T-helper 1 cell treated with Interleukin-12 subunit alpha and Interleukin-12 subunit beta and Interleukin-4 antibody, amounts not matched to agents 30 μg/mL and 1 μg/mL, for 36 hours (primary cell): ENCODE measurements around the gene KCNJ11.

Source experiments
- H3K27ac Mint-ChIP-seq: one replicate; pipeline ENCODE4 v1.8.0; 2021; ENCODE audit warnings: mild to moderate bottlenecking, mixed read lengths
- H3K27me3 Mint-ChIP-seq: one replicate; pipeline ENCODE4 v1.8.0; 2021; ENCODE audit warnings: low read depth, mixed read lengths
- H3K36me3 Mint-ChIP-seq: one replicate; pipeline ENCODE4 v1.8.0; 2021; ENCODE audit warnings: low read depth, mixed read lengths
- H3K4me1 Mint-ChIP-seq: one replicate; pipeline ENCODE4 v1.8.0; 2021; ENCODE audit warnings: low read depth, mixed read lengths
- H3K4me3 Mint-ChIP-seq: one replicate; pipeline ENCODE4 v1.8.0; 2021; ENCODE audit warnings: mild to moderate bottlenecking, moderate library complexity, mixed read lengths
- H3K9me3 Mint-ChIP-seq: one replicate; pipeline ENCODE4 v1.8.0; 2021; ENCODE audit warnings: mixed read lengths

The KCNJ11 gene

GRCh38 chr11:17371614-17372013 lies 16.8 kb downstream of the KCNJ11 start:
- Mint-ChIP-seq H3K4me3 (no peak overlapping the region), H3K9me3 (peaks cover 42% of the 10 kb centered on the region), H3K36me3 (peaks cover 20% of the 10 kb centered on the region), H3K27me3 (no peaks in the 10 kb centered on the region), H3K27ac (no peak overlapping the region), H3K4me1 (peaks cover 9% of the 10 kb centered on the region)

DNA sequence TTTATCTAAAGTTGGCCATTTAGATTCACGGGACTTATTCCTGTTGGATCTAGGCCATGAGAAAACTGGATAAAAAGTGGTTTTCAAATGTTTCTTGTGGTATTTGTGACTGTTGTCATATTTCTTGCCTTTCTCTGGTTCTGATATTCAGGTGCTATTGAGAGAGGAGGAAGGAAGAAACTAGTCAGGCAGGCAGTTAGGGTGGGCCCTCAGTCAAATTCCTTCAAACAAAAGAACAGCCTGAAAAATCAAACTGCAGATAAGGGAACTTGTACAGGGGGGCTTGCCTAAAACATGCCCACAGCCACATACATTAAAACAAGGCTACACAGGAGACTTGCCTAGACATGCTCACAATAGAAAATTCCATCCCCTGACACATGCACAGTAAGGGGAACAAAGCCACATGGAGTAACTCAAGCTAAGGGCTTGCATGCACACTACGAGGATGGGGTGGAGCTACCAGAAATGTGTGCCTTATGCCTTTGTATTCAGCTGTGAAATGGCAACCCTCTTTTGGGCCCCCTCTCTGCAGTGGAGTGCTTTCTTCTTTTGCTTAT lies 18.7 kb downstream of the KCNJ11 start:
- no peak overlapping the region for H3K27ac Mint-ChIP-seq
- H3K9me3 Mint-ChIP-seq: peaks cover 42% of the 10 kb centered on the region
- peaks cover 9% of the 10 kb centered on the region for H3K4me1 Mint-ChIP-seq
- H3K36me3 Mint-ChIP-seq: peaks cover 20% of the 10 kb centered on the region
- no peak overlapping the region for H3K4me3 Mint-ChIP-seq
- H3K27me3 Mint-ChIP-seq: no peaks in the 10 kb centered on the region

GRCh38 chr11:17369094-17369493 lies 19.4 kb downstream of the KCNJ11 start:
- Mint-ChIP-seq H3K4me3 (no peak overlapping the region), H3K36me3 (peaks cover 20% of the 10 kb centered on the region), H3K4me1 (peaks cover 9% of the 10 kb centered on the region), H3K9me3 (peaks cover 42% of the 10 kb centered on the region), H3K27ac (no peak overlapping the region), H3K27me3 (no peaks in the 10 kb centered on the region)

DNA sequence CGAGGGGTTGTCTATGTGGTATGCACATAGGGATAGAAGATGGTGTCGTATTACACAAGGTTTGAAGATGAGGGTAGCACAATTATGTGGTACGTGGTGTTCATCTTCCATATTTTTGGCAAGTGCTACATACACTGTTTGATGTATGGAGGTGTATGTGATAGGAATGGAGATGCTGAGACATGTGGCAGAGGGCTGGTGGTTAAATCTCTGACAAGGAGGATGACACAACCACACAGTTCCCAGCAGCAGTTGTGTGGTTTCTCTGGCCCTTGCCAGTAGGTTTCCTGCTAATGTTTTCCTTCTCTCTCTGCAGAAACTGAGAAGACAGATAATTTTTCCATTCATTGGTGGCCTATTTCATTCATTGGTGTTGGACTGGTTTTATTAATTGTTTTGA lies 19.9 kb downstream of the KCNJ11 start:
- no peak overlapping the region for H3K4me3 Mint-ChIP-seq
- H3K27ac Mint-ChIP-seq: no peak overlapping the region
- peaks cover 42% of the 10 kb centered on the region for H3K9me3 Mint-ChIP-seq
- H3K4me1 Mint-ChIP-seq: peaks cover 9% of the 10 kb centered on the region
- peaks cover 22% of the 10 kb centered on the region for H3K36me3 Mint-ChIP-seq
- H3K27me3 Mint-ChIP-seq: no peaks in the 10 kb centered on the region

DNA sequence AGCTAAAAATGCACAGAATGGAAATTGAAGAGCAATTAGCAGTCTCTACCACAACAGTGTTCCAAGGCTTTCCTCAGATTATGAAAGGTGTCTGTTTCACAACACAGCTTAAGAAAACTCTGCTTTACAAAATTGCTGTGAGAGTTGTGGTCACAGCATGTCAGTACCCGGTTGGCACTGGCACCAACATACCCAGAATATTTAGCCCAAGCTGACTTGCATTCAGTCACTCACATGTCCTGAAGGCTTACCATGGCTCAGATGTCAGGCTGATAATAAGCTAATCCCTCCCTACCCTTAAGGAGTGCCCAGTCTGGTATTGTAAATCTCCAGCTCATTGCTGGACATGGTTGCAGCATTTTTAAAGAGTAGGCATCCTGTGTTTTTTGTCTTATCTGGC lies 22.0 kb downstream of the KCNJ11 start:
- Mint-ChIP-seq H3K36me3 (peaks cover 13% of the 10 kb centered on the region), H3K4me3 (no peak overlapping the region), H3K4me1 (peaks cover 9% of the 10 kb centered on the region), H3K9me3 (peaks cover 26% of the 10 kb centered on the region), H3K27ac (no peak overlapping the region), H3K27me3 (no peaks in the 10 kb centered on the region)

- H3K36me3 Mint-ChIP-seq: peaks cover 4% of the 10 kb centered on the region
- H3K4me3 Mint-ChIP-seq: peak overlapping the region; percentile 86
- H3K9me3 Mint-ChIP-seq: no peaks in the 10 kb centered on the region
- H3K4me1 Mint-ChIP-seq: peaks cover 28% of the 10 kb centered on the region
- no peak overlapping the region for H3K27ac Mint-ChIP-seq
- H3K27me3 Mint-ChIP-seq: peaks cover 47% of the 10 kb centered on the region
These were observed 33.9 kb downstream of the KCNJ11 start for GRCh38 chr11:17354601-17354991.

DNA sequence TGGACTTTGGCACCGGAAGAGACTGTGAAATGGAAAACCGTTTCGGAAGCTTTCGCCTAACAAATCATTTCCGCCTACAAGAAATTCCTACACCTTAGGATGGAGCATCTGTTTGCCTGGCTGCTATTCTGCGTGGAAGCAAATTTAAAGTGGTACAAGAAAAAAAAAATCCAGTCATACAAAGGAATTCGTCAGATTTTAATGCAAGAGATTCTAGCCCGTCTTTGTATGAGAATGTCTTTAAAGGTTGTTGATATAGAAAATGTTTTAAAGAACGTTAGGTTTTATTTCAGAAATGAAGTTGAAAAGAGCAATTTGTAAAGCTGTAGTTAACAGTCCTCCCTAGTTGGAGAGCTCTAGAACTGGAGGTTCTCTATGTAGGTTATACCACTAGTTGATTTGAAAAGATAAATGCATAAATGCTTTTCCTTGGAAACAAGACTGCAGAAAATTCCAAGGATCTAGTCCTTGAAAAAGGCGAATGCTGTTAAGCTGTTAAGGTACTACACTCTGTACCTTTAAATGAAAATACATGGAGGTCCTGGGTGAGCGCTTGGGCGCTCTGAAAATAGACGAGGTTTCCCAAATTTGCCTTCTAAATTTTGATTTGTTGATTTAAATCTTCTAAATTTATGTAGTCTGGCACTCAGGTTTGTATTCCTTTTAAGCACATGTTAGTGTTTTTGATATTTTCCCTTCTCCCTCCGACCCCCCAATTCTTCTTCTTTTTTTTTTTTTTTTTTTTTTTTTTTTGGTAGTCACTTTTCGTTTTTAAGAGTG lies 34.4 kb downstream of the KCNJ11 start:
- Mint-ChIP-seq H3K27ac (peak overlapping the region; percentile 55), H3K4me1 (peaks cover 28% of the 10 kb centered on the region), H3K9me3 (no peaks in the 10 kb centered on the region), H3K4me3 (peak overlapping the region; percentile 86), H3K27me3 (peaks cover 47% of the 10 kb centered on the region), H3K36me3 (peaks cover 8% of the 10 kb centered on the region)

- no peaks in the 10 kb centered on the region for H3K9me3 Mint-ChIP-seq
- H3K36me3 Mint-ChIP-seq: peaks cover 8% of the 10 kb centered on the region
- peak overlapping the region; percentile 86 for H3K4me3 Mint-ChIP-seq
- peaks cover 28% of the 10 kb centered on the region for H3K4me1 Mint-ChIP-seq
- peaks cover 47% of the 10 kb centered on the region for H3K27me3 Mint-ChIP-seq
- H3K27ac Mint-ChIP-seq: peak overlapping the region; percentile 51
These were observed 35.3 kb downstream of the KCNJ11 start for GRCh38 chr11:17352950-17353820.

GRCh38 chr11:17351510-17352176 lies 36.8 kb downstream of the KCNJ11 start, which contains the start of gene NCR3LG1:
Gene NCR3LG1, plus strand, starts transcription at chr11:17351800. Its CDS starts 170 bp downstream, at chr11:17351970.
- Mint-ChIP-seq H3K27ac (peak within 1 kb of the TSS; percentile 51), H3K4me3 (peak within 1 kb of the TSS; percentile 86), H3K27me3 (peaks cover 47% of the 10 kb centered on the region), H3K36me3 (peaks cover 8% of the 10 kb centered on the region), H3K9me3 (no peaks in the 10 kb centered on the region), H3K4me1 (peaks cover 28% of the 10 kb centered on the region)

- Mint-ChIP-seq H3K27ac (no peak overlapping the region), H3K36me3 (peaks cover 8% of the 10 kb centered on the region), H3K27me3 (peaks cover 47% of the 10 kb centered on the region), H3K9me3 (no peaks in the 10 kb centered on the region), H3K4me3 (peak overlapping the region; percentile 69), H3K4me1 (peaks cover 28% of the 10 kb centered on the region)
These were observed 37.3 kb downstream of the KCNJ11 start for GRCh38 chr11:17351172-17351509.

DNA sequence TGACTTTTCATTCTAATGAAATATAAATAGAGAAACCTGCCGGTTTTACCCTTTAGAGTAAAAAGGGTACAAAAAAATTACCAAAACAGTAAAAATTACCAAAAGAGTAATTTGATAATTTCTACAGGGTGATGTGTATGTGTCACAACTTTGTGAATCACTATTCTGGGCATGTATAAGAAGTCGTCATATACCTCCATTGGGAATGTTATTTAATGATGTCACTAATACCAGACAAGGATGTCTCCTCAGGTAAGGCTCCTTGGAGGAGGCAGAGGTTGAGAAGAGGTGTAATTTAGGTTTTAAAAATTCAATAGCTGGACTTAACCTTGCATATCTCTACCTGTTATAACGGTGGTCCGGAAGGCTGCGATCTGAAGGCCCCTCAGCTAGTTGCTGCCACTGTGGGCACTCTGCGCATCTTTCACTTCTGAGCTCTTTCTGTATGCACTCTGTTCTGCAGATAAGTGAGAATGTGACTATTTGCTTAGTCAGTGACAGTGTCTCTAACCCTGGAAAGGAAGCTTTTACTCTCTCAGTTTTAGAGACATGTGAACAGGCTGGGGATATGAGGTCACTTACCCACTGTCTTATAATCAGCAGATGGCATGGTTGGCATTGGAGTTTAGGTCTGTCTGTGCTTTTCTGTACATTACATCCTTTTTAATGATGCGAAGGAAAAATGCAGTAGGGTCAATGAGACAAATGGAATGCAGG lies 37.8 kb downstream of the KCNJ11 start:
- Mint-ChIP-seq H3K27ac (no peak overlapping the region), H3K9me3 (no peaks in the 10 kb centered on the region), H3K27me3 (peaks cover 47% of the 10 kb centered on the region), H3K4me3 (peak overlapping the region; percentile 61), H3K4me1 (peaks cover 28% of the 10 kb centered on the region), H3K36me3 (peaks cover 8% of the 10 kb centered on the region)

DNA sequence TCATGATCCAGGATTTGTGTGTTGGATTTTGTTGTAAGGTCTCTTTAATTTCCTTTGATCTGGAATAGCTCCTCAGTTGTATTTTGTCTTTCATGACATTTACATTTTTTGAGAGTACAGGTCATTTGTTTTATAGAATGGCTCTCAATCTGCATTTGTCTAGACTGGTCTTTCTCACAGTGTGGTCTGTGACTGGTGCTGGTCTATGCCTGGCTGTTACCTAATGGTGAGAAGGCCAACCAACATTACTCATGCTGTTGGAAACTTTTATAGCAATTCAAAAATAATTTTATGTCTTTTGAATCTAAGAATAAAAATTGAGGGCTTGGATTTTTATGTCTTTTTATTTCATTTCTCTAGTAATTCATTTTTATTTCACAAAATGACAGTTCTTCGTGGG lies 40.8 kb downstream of the KCNJ11 start:
- Mint-ChIP-seq H3K36me3 (peaks cover 16% of the 10 kb centered on the region), H3K4me3 (no peak overlapping the region), H3K27me3 (peaks cover 29% of the 10 kb centered on the region), H3K4me1 (peaks cover 17% of the 10 kb centered on the region), H3K27ac (no peak overlapping the region), H3K9me3 (no peaks in the 10 kb centered on the region)

GRCh38 chr11:17343907-17344306 lies 44.6 kb downstream of the KCNJ11 start:
- no peak overlapping the region for H3K4me3 Mint-ChIP-seq
- peaks cover 18% of the 10 kb centered on the region for H3K36me3 Mint-ChIP-seq
- H3K27ac Mint-ChIP-seq: no peak overlapping the region
- no peaks in the 10 kb centered on the region for H3K27me3 Mint-ChIP-seq
- H3K9me3 Mint-ChIP-seq: no peaks in the 10 kb centered on the region
- H3K4me1 Mint-ChIP-seq: peaks cover 3% of the 10 kb centered on the region

DNA sequence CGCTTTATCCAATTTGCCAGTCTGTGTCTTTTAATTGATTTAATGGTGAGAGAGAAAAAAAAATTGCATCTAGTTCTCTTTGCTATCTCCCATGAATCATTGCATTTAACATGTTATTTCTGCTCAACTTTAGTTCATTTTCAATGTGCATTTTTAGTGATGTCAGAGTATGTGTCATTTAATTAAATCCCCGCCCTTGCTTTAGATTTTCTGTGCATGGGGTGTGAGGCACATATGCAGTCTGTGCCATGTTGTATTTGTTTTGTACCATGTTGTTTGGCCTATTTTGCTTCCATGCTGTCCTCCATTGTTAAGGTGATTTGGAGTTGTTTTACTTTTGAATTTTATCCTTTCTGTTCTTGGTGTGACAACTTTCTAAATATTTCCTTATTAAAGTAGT lies 45.2 kb downstream of the KCNJ11 start:
- peaks cover 3% of the 10 kb centered on the region for H3K4me1 Mint-ChIP-seq

More for the DNA sequence above, 45.2 kb downstream of the KCNJ11 start:
- Mint-ChIP-seq H3K27me3 (no peaks in the 10 kb centered on the region), H3K36me3 (peaks cover 18% of the 10 kb centered on the region), H3K27ac (no peak overlapping the region), H3K4me3 (no peak overlapping the region), H3K9me3 (no peaks in the 10 kb centered on the region)
